ENCODE measurements around the gene PPIP5K2. TPM values are rescaled to one million over a fixed set of nuclear protein-coding genes. Genes with fewer than 3 reads are reported as not detected.

PPIP5K2 gene
- total and polyA plus RNA-seq, 2 of the 8 experiments (the other 6 are each of a cell fraction or from before 2014, with no cell fraction given) = 14.8 to 46.6 TPM

DNA sequence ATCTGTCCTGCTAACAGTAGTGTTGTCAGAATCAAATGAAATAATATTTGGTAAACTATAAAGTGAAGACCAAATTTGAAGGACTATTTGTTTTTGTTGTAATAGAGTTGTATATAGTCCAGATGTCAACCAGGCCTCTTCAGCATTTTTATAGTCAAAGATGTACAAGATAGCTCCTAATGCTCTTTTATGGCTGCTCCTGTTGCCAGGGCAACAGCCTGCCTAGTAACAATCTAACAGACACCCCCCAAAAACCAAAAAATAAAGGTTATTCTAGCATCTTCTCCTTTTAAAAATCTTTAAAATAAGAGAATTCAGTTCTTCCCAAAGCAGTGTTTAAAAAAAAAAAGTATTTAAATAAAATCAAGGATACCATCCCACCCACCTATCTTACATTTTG lies 89.0 kb downstream of the PPIP5K2 start:
- POLR2A ChIA-PET (ENCODE audit: partially characterized antibody) = no interaction called here
- TF ChIP-seq POU5F1 (IDR thresholded peaks at IDR 0.05; ENCODE audit: low read depth, low read length) = no peak
- TF ChIP-seq CBX5 (IDR thresholded peaks at IDR 0.05; ENCODE audit: low read depth, low read length) = no peak
- TF ChIP-seq POLR2A (IDR thresholded peaks at IDR 0.05; ENCODE audit: control extremely low read depth in 1 of 2, low read depth in 2 of 2, low read length in 2 of 2) = no peak
- no peak for TF ChIP-seq ASH2L (IDR thresholded peaks at IDR 0.05; ENCODE audit: low read length)
- no peak for TF ChIP-seq EZH2 (IDR thresholded peaks at IDR 0.05; ENCODE audit: low read depth, low read length, severe bottlenecking)

More for the DNA sequence above, 89.0 kb downstream of the PPIP5K2 start:
- Histone ChIP-seq H3K79me2 (ENCODE audit: control insufficient read depth in 1 of 2, insufficient read depth in 2 of 2, low read length in 2 of 2) (no peaks in the 10 kb centered on the region), H2AFZ (ENCODE audit: low read length) (no peak overlapping the region), H2BK15ac (ENCODE audit: low read length) (no peak overlapping the region), H3K4me2 (ENCODE audit: insufficient read depth in 1 of 2, low read depth in 2 of 2, low read length in 2 of 2) (no peak overlapping the region), H3K36me3 (ENCODE audit: control insufficient read depth in 2 of 4, insufficient read depth in 4 of 4, low read length in 3 of 4) (no peaks in the 10 kb centered on the region), H3K14ac (ENCODE audit: insufficient read length) (no peak overlapping the region), H3K27ac (ENCODE audit: low read depth, low read length) (no peak overlapping the region), H3K9ac (replicated peaks in 1 of 4; ENCODE audit: extremely low read depth in 1 of 4, low read depth in 3 of 4, low read length in 3 of 4) (no peak overlapping the region), H4K20me1 (replicated peaks in 1 of 2; ENCODE audit: control insufficient read depth in 1 of 2, insufficient read depth in 2 of 2, low read length in 2 of 2) (no peaks in the 10 kb centered on the region), H4K5ac (ENCODE audit: insufficient read length, low read depth, low read length) (no peak overlapping the region), H3K4me1 (replicated peaks in 1 of 4; ENCODE audit: control insufficient read depth in 3 of 4, insufficient read depth in 4 of 4, low read length in 3 of 4) (no peaks in the 10 kb centered on the region; a peak in 1 of 7 replicates), H3K18ac (ENCODE audit: extremely low read depth, low read length) (no peak overlapping the region), H2AK5ac (ENCODE audit: low read depth, low read length) (no peak overlapping the region), H4K91ac (replicated peaks; ENCODE audit: insufficient read length, low read length) (no peak overlapping the region), H3K79me1 (ENCODE audit: low read depth, low read length) (no peaks in the 10 kb centered on the region), H3K56ac (replicated peaks; ENCODE audit: insufficient read length, low read depth, low read length) (no peak overlapping the region), H2BK5ac (ENCODE audit: low read depth, low read length) (no peak overlapping the region), H3K23me2 (ENCODE audit: low read depth, low read length) (no peaks in the 10 kb centered on the region), H3K9me3 (ENCODE audit: insufficient read depth in 2 of 2, low read depth in 1 of 2, low read length in 1 of 2) (no peaks in the 10 kb centered on the region), H2BK12ac (ENCODE audit: low read depth, low read length) (no peak overlapping the region), H3K23ac (ENCODE audit: insufficient read length) (no peak overlapping the region), H3K4me3 (ENCODE audit: extremely low read depth in 1 of 4, insufficient read depth in 2 of 4, low read depth in 3 of 4, low read length in 4 of 4) (no peak overlapping the region), H4K8ac (ENCODE audit: extremely low read depth, insufficient read depth, low read length) (no peak overlapping the region), H3K4ac (replicated peaks; ENCODE audit: insufficient read length, low read depth, low read length) (no peak overlapping the region), H2BK20ac (ENCODE audit: low read length) (no peak overlapping the region), H3K27me3 (replicated peaks in 1 of 4; ENCODE audit: control insufficient read depth in 3 of 4, extremely low read depth in 1 of 4, insufficient read depth in 3 of 4, low read length in 3 of 4) (no peaks in the 10 kb centered on the region), H2BK120ac (replicated peaks; ENCODE audit: low read depth, low read length) (no peak overlapping the region)
- DNase-seq (ENCODE audit: low read depth in 1 of 2, low spot score in 2 of 2) (no peak), FAIRE-seq (no peak)
- CTCF ChIA-PET (ENCODE audit: partially characterized antibody) = interaction anchor here (1.4 to 1.8 kb wide), 2 partner anchors 14 to 15 kb away, joined by 4 to 6 read pairs; no protein-coding TSS in a partner anchor

Data from H1 (cell line).